B cell (primary cell): ENCODE measurements around the gene ZNF729.

Experiments used
- EZH2 ChIP-seq: IDR thresholded peaks from 2 replicates; pipeline ENCODE4 v1.6.1; 2012; ENCODE audit warnings: borderline replicate concordance, low read depth, mild to moderate bottlenecking, moderate library complexity, low read length; ENCODE audit not compliant: insufficient read depth, poor library complexity, severe bottlenecking
- TF ChIP-seq, protein P1 (sequence below): fragments of 200-600 bp; IDR thresholded peaks from one replicate; pipeline ENCODE4 v1.8.0; 2022; ENCODE audit warnings: antibody characterized with exemption, mild to moderate bottlenecking

DNA sequence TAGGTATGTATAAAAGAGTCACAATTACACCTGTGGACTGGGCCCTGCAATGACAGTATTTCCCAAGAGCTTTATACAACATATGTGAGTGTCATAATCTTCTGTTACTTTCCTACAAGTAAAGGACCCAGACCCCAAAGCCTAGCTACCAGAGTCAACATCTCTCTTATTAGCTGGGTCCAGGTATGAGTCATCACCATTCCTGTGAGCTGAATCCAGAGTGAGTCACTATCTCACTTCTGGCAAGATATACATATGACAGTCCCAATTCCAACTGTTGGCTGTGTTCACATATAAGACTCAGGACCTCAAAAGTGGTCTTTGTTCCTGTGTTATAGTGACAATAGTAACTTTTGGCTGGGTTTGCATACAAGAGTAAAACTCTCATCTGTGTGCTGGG, 46.7 kb downstream of the ZNF729 start:
- TF ChIP-seq, protein P1, sequence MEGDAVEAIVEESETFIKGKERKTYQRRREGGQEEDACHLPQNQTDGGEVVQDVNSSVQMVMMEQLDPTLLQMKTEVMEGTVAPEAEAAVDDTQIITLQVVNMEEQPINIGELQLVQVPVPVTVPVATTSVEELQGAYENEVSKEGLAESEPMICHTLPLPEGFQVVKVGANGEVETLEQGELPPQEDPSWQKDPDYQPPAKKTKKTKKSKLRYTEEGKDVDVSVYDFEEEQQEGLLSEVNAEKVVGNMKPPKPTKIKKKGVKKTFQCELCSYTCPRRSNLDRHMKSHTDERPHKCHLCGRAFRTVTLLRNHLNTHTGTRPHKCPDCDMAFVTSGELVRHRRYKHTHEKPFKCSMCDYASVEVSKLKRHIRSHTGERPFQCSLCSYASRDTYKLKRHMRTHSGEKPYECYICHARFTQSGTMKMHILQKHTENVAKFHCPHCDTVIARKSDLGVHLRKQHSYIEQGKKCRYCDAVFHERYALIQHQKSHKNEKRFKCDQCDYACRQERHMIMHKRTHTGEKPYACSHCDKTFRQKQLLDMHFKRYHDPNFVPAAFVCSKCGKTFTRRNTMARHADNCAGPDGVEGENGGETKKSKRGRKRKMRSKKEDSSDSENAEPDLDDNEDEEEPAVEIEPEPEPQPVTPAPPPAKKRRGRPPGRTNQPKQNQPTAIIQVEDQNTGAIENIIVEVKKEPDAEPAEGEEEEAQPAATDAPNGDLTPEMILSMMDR, result no peak
- no peak for TF ChIP-seq EZH2
